AG09319 (cell line): ENCODE results near the gene LRSAM1.

Experiments used
- DNase-seq: peaks from one replicate; pipeline ENCODE4 v3.0.0-alpha.2; 2010; ENCODE audit warnings: low read depth; ENCODE audit errors: extremely low read depth
- CTCF ChIP-seq: IDR thresholded peaks from 2 replicates; pipeline ENCODE4 v1.5.1; 2011; ENCODE audit warnings: low read depth, mild to moderate bottlenecking, inconsistent platforms, low read length, moderate library complexity

The LRSAM1 gene

GRCh38 chr9:127428348-127428747, 23.0 kb upstream of the LRSAM1 start:
- no peak for TF ChIP-seq CTCF
- DNase-seq = no peak

GRCh38 chr9:127430415-127430814, 20.9 kb upstream of the LRSAM1 start:
- DNase-seq = no peak
- TF ChIP-seq CTCF = no peak

GRCh38 chr9:127437497-127438264, 13.6 kb upstream of the LRSAM1 start:
- no peak for DNase-seq
- TF ChIP-seq CTCF = no peak

- TF ChIP-seq CTCF = no peak
- DNase-seq = no peak
These were observed 12.9 kb upstream of the LRSAM1 start for GRCh38 chr9:127438394-127438793.

GRCh38 chr9:127444283-127444920, 6.9 kb upstream of the LRSAM1 start:
- no peak for DNase-seq
- no peak for TF ChIP-seq CTCF

- DNase-seq = no peak
These were observed 6.1 kb upstream of the LRSAM1 start for GRCh38 chr9:127444921-127445850.

More at GRCh38 chr9:127444921-127445850, 6.1 kb upstream of the LRSAM1 start:
- no peak for TF ChIP-seq CTCF
